ENCODE measurements around the gene ABCA1.

The ABCA1 gene

DNA sequence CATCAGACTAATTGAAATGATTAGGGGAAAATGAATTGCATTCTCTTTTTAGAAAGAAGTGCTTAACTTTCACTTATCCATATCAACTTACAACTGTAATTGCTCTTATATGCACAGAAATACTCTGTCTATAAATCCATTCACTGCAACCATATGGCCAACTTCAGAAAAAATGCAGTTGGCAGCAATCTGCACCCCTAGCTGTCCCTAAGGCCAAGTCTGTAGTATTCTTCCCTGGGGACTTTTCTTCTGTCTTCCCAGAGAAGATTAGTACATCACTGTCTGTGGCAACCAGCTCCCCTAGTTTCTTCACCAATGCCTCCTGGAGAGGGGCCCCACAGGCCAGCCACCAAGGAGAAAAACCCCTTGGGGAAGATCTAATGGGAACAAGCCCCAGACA lies 45.4 kb downstream of the ABCA1 start:
- H2BK5ac ChIP-seq (ENCODE audit: low read depth, low read length, poor library complexity), result no peak overlapping the region
- no peak overlapping the region for H2BK120ac ChIP-seq (ENCODE audit: insufficient read depth, low read length, poor library complexity)
- no peak overlapping the region for H2AFZ ChIP-seq (ENCODE audit: insufficient read depth, low read length, poor library complexity)
- peaks cover 0 to 3% of the 10 kb centered on the region in 2 experiments for H3K36me3 ChIP-seq (ENCODE audit: control insufficient read depth in 1 of 2, insufficient read depth in 2 of 2, low read length in 2 of 2)
- H2BK12ac ChIP-seq (ENCODE audit: low read length), result no peak overlapping the region
- H3K27ac ChIP-seq (ENCODE audit: low read depth, low read length), result no peak overlapping the region
- H2AK5ac ChIP-seq (ENCODE audit: low read length), result no peak overlapping the region
- no peak overlapping the region for H3K14ac ChIP-seq (ENCODE audit: low read length)
- no peak overlapping the region for H4K8ac ChIP-seq (ENCODE audit: low read depth, low read length)
- H3K27me3 ChIP-seq (ENCODE audit: insufficient read depth, low read length), result no peaks in the 10 kb centered on the region
- no peak overlapping the region for H4K12ac ChIP-seq (ENCODE audit: low read depth, low read length)
- peaks cover 1% of the 10 kb centered on the region for H3K9me3 ChIP-seq (ENCODE audit: insufficient read depth, low read depth, low read length)
- H3K79me2 ChIP-seq (ENCODE audit: control insufficient read depth, insufficient read depth, low read length, poor library complexity), result peaks cover 2% of the 10 kb centered on the region
- H4K91ac ChIP-seq (ENCODE audit: low read depth, low read length), result no peak overlapping the region
- no peak for DNase-seq
- H3K23ac ChIP-seq (ENCODE audit: low read length), result no peak overlapping the region
- H3K4me2 ChIP-seq (ENCODE audit: low read length), result no peak overlapping the region
- no peak overlapping the region for H3K18ac ChIP-seq (ENCODE audit: low read length)
- no peaks in the 10 kb centered on the region for H3K79me1 ChIP-seq (ENCODE audit: low read length)
- H3K9ac ChIP-seq (ENCODE audit: low read length), result no peak overlapping the region
- no peaks in the 10 kb centered on the region for H3K4me1 ChIP-seq (ENCODE audit: control insufficient read depth in 1 of 2, insufficient read depth in 2 of 2, low read length in 2 of 2)
- no peak overlapping the region for H3K4me3 ChIP-seq (ENCODE audit: low read depth, low read length)
- H3K4ac ChIP-seq (ENCODE audit: low read depth, low read length), result no peak overlapping the region

DNA sequence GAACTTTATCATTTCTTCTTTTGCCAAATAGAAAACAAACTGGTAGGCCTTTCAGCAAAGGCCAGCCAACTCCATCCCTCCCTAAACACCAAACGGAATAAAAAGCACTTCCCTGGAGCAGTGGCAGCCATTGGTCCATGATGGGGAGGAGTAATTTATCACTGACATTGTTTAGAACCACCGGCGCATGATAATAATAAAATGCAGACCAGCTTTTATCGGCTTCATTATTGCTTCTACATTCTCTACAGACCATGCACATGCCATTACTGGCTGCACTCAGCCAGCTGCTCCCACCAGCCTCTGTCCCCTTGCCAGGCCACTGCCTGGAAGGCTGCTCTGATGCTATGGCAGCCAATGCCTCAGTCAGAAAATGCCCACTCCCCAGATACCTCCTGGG lies 45.9 kb downstream of the ABCA1 start:
- Histone ChIP-seq H3K9ac (ENCODE audit: low read length) (no peak overlapping the region), H3K36me3 (ENCODE audit: control insufficient read depth in 1 of 2, insufficient read depth in 2 of 2, low read length in 2 of 2) (peaks cover 0 to 3% of the 10 kb centered on the region in 2 experiments), H3K4me3 (ENCODE audit: low read depth, low read length) (no peak overlapping the region), H3K27me3 (ENCODE audit: insufficient read depth, low read length) (no peaks in the 10 kb centered on the region), H2BK12ac (ENCODE audit: low read length) (no peak overlapping the region), H3K18ac (ENCODE audit: low read length) (no peak overlapping the region), H2AFZ (ENCODE audit: insufficient read depth, low read length, poor library complexity) (no peak overlapping the region), H3K79me2 (ENCODE audit: control insufficient read depth, insufficient read depth, low read length, poor library complexity) (peaks cover 2% of the 10 kb centered on the region), H4K91ac (ENCODE audit: low read depth, low read length) (no peak overlapping the region), H3K79me1 (ENCODE audit: low read length) (no peaks in the 10 kb centered on the region), H2AK5ac (ENCODE audit: low read length) (no peak overlapping the region), H3K4me1 (ENCODE audit: control insufficient read depth in 1 of 2, insufficient read depth in 2 of 2, low read length in 2 of 2) (no peaks in the 10 kb centered on the region), H2BK5ac (ENCODE audit: low read depth, low read length, poor library complexity) (no peak overlapping the region), H3K27ac (ENCODE audit: low read depth, low read length) (no peak overlapping the region), H4K12ac (ENCODE audit: low read depth, low read length) (no peak overlapping the region), H3K14ac (ENCODE audit: low read length) (no peak overlapping the region), H3K4ac (ENCODE audit: low read depth, low read length) (no peak overlapping the region), H2BK120ac (ENCODE audit: insufficient read depth, low read length, poor library complexity) (no peak overlapping the region), H3K9me3 (ENCODE audit: insufficient read depth, low read depth, low read length) (peaks cover 1% of the 10 kb centered on the region), H3K23ac (ENCODE audit: low read length) (no peak overlapping the region), H3K4me2 (ENCODE audit: low read length) (no peak overlapping the region), H4K8ac (ENCODE audit: low read depth, low read length) (no peak overlapping the region)
- DNase-seq, result no peak
- WGBS (ENCODE audit: extremely low coverage, insufficient coverage, insufficient read length), result no CpG with 5 or more reads among the region's 4 CpGs

DNA sequence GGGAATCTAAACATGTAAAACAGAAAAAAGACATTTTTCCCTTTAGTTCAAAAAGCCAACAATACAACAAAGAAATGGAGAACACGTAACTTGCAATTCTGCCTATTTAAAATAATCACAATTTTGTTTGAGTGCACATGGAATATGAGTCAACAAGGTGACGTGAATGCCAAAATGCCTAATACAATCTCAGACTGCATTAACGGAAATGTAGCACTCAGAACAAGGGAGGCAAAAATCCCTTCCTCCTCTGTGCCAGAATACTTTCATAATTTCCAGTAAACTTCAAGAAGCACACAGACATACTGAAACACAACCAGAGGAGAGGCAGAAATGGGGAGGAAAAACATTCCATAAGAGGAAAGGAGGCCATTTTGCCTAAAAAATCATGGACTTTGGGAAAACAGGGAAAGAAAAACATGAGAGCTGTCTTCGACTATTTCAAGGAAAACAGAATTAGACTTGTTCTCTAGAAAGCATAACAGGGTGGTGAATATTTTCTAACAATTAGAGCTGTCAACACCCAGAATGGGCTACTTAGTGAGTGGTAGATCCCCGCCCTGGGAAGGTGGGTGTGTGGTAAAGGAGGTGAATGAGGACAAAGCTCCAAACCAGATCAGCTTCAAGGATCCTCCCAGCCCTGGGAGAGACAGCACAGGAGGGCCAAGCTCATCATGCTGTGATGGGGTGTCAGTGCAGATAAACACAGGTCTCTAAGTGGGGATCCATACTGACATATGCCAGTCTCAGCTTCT lies 48.2 kb downstream of the ABCA1 start:
- no peak overlapping the region for H4K12ac ChIP-seq (ENCODE audit: low read depth, low read length)
- no peak overlapping the region for H3K4me3 ChIP-seq (ENCODE audit: low read depth, low read length)
- peak in 1 of 2 donors; percentile 20 for DNase-seq
- H3K27me3 ChIP-seq (ENCODE audit: insufficient read depth, low read length), result no peaks in the 10 kb centered on the region
- peaks cover 1% of the 10 kb centered on the region for H3K9me3 ChIP-seq (ENCODE audit: insufficient read depth, low read depth, low read length)
- no peak overlapping the region for H2AFZ ChIP-seq (ENCODE audit: insufficient read depth, low read length, poor library complexity)
- H3K23ac ChIP-seq (ENCODE audit: low read length), result no peak overlapping the region
- no peaks in the 10 kb centered on the region for H3K79me1 ChIP-seq (ENCODE audit: low read length)
- no peak overlapping the region for H3K14ac ChIP-seq (ENCODE audit: low read length)
- no peak overlapping the region for H3K27ac ChIP-seq (ENCODE audit: low read depth, low read length)
- no peak overlapping the region for H3K9ac ChIP-seq (ENCODE audit: low read length)
- peaks cover 0 to 3% of the 10 kb centered on the region in 2 experiments for H3K36me3 ChIP-seq (ENCODE audit: control insufficient read depth in 1 of 2, insufficient read depth in 2 of 2, low read length in 2 of 2)
- no peak overlapping the region for H4K8ac ChIP-seq (ENCODE audit: low read depth, low read length)
- H3K4me2 ChIP-seq (ENCODE audit: low read length), result no peak overlapping the region
- H2BK5ac ChIP-seq (ENCODE audit: low read depth, low read length, poor library complexity), result no peak overlapping the region
- no peak overlapping the region for H3K4ac ChIP-seq (ENCODE audit: low read depth, low read length)
- no CpG with 5 or more reads among the region's 5 CpGs for WGBS (ENCODE audit: extremely low coverage, insufficient coverage, insufficient read length)
- H3K4me1 ChIP-seq (ENCODE audit: control insufficient read depth in 1 of 2, insufficient read depth in 2 of 2, low read length in 2 of 2), result no peaks in the 10 kb centered on the region
- H2BK120ac ChIP-seq (ENCODE audit: insufficient read depth, low read length, poor library complexity), result no peak overlapping the region
- no peak overlapping the region for H3K18ac ChIP-seq (ENCODE audit: low read length)
- H3K79me2 ChIP-seq (ENCODE audit: control insufficient read depth, insufficient read depth, low read length, poor library complexity), result peaks cover 2% of the 10 kb centered on the region
- H4K91ac ChIP-seq (ENCODE audit: low read depth, low read length), result no peak overlapping the region
- no peak overlapping the region for H2BK12ac ChIP-seq (ENCODE audit: low read length)
- no peak overlapping the region for H2AK5ac ChIP-seq (ENCODE audit: low read length)

DNA sequence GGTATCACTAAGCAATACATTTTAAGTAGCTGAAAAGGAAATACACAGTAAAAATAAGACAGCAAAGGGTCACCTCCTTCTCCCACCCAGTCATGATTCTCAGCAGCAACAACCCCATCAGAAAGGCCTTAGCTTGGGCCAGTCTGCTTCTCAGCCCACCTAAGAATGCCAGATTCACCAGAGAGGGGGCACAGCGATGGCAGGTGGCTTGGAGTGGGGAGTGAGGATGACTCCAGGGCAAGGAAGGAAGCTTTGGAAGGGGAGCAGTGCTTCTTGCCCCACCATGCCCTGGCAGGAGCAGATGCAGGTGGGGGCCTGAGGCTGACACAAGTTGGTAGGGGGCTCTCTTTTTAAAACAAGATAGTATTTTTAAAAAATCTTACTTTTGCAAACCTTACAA lies 51.4 kb downstream of the ABCA1 start:
- Histone ChIP-seq H3K18ac (ENCODE audit: low read length) (no peak overlapping the region), H3K4me2 (ENCODE audit: low read length) (no peak overlapping the region), H4K8ac (ENCODE audit: low read depth, low read length) (no peak overlapping the region), H2AFZ (ENCODE audit: insufficient read depth, low read length, poor library complexity) (no peak overlapping the region), H4K12ac (ENCODE audit: low read depth, low read length) (no peak overlapping the region), H3K27ac (ENCODE audit: low read depth, low read length) (no peak overlapping the region), H3K27me3 (ENCODE audit: insufficient read depth, low read length) (no peaks in the 10 kb centered on the region), H3K9me3 (ENCODE audit: insufficient read depth, low read depth, low read length) (no peaks in the 10 kb centered on the region), H3K14ac (ENCODE audit: low read length) (no peak overlapping the region), H4K91ac (ENCODE audit: low read depth, low read length) (no peak overlapping the region), H2BK12ac (ENCODE audit: low read length) (no peak overlapping the region), H2BK120ac (ENCODE audit: insufficient read depth, low read length, poor library complexity) (no peak overlapping the region), H2AK5ac (ENCODE audit: low read length) (no peak overlapping the region), H3K4me3 (ENCODE audit: low read depth, low read length) (no peak overlapping the region), H3K79me1 (ENCODE audit: low read length) (peaks cover 6% of the 10 kb centered on the region), H3K36me3 (ENCODE audit: control insufficient read depth in 1 of 2, insufficient read depth in 2 of 2, low read length in 2 of 2) (peaks cover 0 to 2% of the 10 kb centered on the region in 2 experiments), H3K4ac (ENCODE audit: low read depth, low read length) (no peak overlapping the region), H3K23ac (ENCODE audit: low read length) (no peak overlapping the region), H3K4me1 (ENCODE audit: control insufficient read depth in 1 of 2, insufficient read depth in 2 of 2, low read length in 2 of 2) (peaks cover 3 to 4% of the 10 kb centered on the region in 2 experiments), H3K79me2 (ENCODE audit: control insufficient read depth, insufficient read depth, low read length, poor library complexity) (peaks cover under 1% of the 10 kb centered on the region), H3K9ac (ENCODE audit: low read length) (peak overlapping the region; percentile 35), H2BK5ac (ENCODE audit: low read depth, low read length, poor library complexity) (no peak overlapping the region)
- DNase-seq, result no peak
- WGBS (ENCODE audit: extremely low coverage, insufficient coverage, insufficient read length), result no CpG with 5 or more reads among the region's 1 CpG

Data from trophoblast cell (in vitro differentiated cells and primary cell).